Measurements from ENCODE around the gene REG1A.

Gene REG1A

DNA sequence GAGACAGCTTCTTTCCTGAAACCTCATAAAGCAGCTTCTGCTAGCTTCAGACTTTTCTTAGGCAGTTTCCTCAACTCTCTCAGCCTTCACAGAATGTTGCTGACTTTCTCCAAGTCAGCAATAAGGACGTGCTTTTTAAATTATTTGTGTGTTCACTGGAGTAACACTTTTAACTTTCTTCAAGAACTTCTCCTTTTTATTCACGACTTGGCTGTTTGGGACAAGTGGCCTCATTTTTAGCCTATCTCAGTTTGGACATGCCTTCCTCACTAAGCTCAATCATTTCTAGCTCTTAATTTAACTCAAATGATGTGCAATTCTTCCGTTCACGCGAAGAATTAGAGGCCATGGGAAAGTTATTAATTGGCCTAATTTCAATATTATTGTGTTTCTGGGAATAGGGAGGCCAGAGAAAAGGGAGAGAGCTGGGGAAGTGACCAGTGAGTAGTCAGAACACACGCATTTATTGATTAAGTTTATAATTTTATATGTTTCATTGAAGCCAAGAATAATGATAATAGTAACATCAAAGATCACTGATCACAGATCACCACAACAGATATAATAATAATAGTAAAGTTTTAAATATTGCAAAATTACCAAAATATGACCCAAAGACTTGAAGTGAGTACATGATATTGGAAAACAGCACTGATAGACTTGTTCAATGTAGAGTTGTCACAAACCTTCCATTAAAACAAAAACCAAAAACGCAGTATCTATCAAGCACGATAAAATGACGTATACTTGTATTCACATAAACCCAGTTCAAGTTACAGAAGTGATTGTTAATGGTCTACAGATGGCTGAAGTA lies 4.8 kb downstream of the REG1A start:
- no peak for DNase-seq (ENCODE audit: extremely low read depth in 1 of 2, low read depth in 1 of 2)

GRCh38 chr2:79125721-79125985 lies 5.4 kb downstream of the REG1A start:
- no peak for DNase-seq (ENCODE audit: extremely low read depth in 1 of 2, low read depth in 1 of 2)

DNA sequence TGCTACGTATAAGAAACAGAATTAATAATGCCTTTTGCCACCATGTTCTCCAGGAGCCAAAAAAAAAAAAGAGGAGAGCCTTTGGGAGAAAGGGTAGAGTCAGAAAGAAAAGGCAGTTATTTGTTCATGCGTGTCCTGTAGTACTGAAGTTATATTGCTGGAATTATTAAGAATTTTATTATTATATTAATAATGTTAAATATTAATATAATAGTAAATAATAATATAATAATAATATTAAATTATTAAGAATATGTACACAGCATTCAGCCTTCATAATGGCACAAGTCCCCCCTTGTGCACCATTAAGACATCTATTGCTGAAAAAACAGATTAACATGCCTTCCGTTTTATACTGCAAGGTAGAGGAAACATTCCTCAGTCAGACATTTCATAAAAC lies 8.1 kb downstream of the REG1A start:
- no peak for DNase-seq (ENCODE audit: extremely low read depth in 1 of 2, low read depth in 1 of 2)

DNA sequence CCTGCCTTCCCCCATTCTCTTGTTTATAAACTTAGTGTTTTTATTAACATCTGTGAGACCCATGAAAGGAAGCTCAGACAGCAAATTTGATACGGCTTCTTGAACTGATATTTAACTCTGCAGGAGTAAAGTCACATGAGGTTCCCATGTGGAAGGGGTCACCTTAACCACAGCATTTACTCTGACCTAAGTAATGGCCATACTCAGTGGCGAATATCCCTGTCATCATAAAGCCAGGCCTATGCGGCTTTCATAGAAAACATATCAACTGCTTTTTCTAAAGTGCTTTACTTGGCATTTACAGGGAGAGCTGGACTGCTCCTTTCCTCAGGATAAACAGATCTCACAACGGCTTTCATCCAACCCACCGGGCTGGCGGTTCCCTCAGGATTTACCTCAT lies 9.0 kb downstream of the REG1A start:
- no peak for DNase-seq (ENCODE audit: extremely low read depth in 1 of 2, low read depth in 1 of 2)

DNA sequence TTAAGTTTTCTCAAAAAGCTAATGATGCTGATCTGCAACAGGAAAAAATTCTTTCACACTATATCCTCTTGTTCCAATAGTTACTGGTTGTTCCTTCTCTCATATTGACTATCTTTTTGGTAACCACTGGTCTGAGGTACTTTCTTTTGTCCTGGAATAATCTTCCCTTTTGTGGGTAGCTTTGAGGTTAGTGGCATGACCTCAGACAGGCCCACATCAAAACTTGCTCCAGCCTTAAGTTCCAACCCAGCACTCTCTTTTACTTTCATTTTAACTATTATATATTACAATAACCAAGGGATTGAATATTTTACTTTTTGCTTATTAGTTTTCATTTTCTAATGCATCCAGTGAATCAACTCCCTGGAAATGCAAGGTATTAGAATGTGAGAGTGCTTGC lies 9.5 kb downstream of the REG1A start:
- DNase-seq (ENCODE audit: extremely low read depth in 1 of 2, low read depth in 1 of 2): no peak

GRCh38 chr2:79131687-79132086 lies 11.4 kb downstream of the REG1A start:
- DNase-seq (ENCODE audit: extremely low read depth in 1 of 2, low read depth in 1 of 2): no peak

DNA sequence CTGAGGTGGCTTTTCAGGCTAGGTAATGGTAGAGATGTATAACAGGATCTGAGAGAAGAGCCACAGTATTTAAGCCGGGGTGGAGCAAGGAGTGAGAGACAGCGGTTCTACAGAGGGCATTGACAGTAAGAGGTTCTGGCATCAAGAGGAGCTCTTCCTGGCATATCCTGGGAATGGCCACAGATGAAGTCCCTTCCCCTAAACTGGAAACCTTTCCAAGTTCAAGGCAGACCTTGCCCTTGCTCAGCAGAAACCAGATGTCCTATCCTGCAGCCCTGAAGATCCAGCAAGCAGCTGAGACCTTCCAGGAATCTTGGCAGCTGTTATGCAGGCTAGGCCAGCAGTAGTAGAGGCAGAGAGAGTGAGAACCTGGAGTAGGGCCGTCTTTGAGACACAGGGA lies 18.1 kb downstream of the REG1A start:
- DNase-seq (ENCODE audit: extremely low read depth in 1 of 2, low read depth in 1 of 2): no peak

DNA sequence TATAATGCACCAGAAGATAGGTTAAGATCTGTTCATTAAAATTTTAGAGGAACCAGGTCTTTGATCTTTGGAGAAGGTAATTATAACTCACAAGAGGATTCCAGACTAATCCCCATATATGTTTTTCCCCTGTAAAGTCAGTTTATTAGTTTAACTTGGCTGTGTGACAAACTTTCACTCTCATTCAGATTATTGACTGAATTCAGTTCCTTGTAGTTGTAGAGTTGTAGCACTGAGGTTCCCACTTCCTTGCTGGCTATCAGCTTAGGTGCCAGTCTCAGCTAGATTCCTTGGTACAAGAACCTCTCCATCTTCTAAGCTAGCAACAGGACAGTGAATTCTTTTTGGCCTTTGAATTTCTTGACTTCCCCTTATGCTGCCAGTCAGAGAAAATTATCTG lies 19.1 kb downstream of the REG1A start:
- DNase-seq (ENCODE audit: extremely low read depth in 1 of 2, low read depth in 1 of 2): no peak

- DNase-seq (ENCODE audit: extremely low read depth in 1 of 2, low read depth in 1 of 2): no peak
Measured at GRCh38 chr2:79155826-79156476, 35.7 kb downstream of the REG1A start.

DNA sequence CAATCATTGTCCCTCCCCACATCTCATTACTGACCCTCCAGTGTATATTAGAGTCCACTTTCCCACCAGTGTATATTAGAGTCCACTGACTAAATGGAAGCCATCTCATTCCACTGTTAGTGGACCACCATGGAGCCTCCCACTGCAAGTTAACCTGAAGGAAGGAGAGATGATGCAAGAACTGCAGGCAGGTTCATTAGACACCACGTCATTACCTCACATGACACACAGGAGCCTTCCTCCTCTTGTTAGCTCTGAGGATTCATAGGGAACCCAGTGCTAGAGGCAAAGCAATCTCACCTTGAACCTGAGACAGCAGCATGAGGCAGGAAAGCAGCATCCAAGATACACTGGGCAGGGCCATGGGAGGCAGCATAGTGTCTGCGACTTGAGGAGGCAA lies 38.7 kb downstream of the REG1A start:
- DNase-seq (ENCODE audit: extremely low read depth in 1 of 2, low read depth in 1 of 2): no peak

GRCh38 chr2:79159653-79160052 lies 39.4 kb downstream of the REG1A start, which contains the start of gene REG3A:
Gene REG3A (minus strand): TSS chr2:79159753. CDS start chr2:79159405, 348 bp downstream.
- DNase-seq (ENCODE audit: extremely low read depth in 1 of 2, low read depth in 1 of 2): no peak

DNA sequence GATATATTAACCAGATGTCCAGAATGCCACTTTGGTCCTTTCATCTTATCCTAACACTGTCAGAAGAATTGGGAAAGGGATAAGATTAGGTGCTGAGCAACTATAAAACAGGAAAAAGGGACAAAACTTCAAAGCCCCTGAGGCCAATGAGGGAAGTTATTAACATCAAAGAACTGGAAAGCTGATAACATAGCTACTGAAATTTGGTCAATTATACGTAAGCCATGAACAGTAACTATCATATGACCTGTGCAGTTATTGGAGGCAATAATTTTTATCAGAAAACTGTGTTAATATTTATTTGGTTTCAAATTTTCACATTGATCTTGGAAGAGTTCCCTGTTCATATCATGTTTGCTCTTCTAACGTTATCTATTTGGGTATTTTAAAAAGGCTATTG lies 41.8 kb downstream of the REG1A start:
- DNase-seq (ENCODE audit: extremely low read depth in 1 of 2, low read depth in 1 of 2): no peak

DNA sequence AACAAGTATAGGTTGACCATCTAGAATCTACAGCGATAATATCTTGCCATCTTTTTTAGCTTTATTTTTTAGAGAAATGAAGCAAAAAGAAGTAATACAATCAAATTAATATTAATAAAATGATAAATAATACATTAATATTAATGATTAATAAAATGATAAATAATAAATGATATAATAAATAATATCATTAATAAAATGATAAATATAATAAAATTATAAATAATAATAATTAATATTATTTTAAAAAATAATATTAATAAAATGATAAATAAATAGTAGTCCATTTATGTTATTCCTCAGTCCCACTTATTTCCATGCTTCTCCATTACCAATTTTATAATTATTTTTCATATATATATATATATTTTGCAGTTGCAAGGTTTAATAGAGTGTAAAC lies 42.5 kb downstream of the REG1A start:
- DNase-seq (ENCODE audit: extremely low read depth in 1 of 2, low read depth in 1 of 2): no peak

- no peak for DNase-seq (ENCODE audit: extremely low read depth in 1 of 2, low read depth in 1 of 2)
Measured at GRCh38 chr2:79171348-79171958, 51.2 kb downstream of the REG1A start.
